ENCODE results near the gene SKAP2.
A peak's percentile ranks its signal among the peaks of the same experiment; 100 is the strongest.

The SKAP2 gene

GRCh38 chr7:26864309-26865093 lies at the start of gene SKAP2:
SKAP2 (minus strand) TSS chr7:26864590; CDS start chr7:26864429, 161 bp downstream.
- DNase-seq (ENCODE audit: low spot score), result peak; percentile 99

GRCh38 chr7:26912933-26913536 lies 48.6 kb upstream of the SKAP2 start:
- no peak for DNase-seq (ENCODE audit: low spot score)

GRCh38 chr7:26912338-26912737 lies 47.9 kb upstream of the SKAP2 start:
- DNase-seq (ENCODE audit: low spot score), result no peak

- no peak for DNase-seq (ENCODE audit: low spot score)
Observed at GRCh38 chr7:26910221-26910620, 45.8 kb upstream of the SKAP2 start.

GRCh38 chr7:26900251-26900650 lies 35.9 kb upstream of the SKAP2 start:
- no peak for DNase-seq (ENCODE audit: low spot score)

GRCh38 chr7:26899519-26899918 lies 35.1 kb upstream of the SKAP2 start:
- no peak for DNase-seq (ENCODE audit: low spot score)

- DNase-seq (ENCODE audit: low spot score), result no peak
Observed at GRCh38 chr7:26898891-26899290, 34.5 kb upstream of the SKAP2 start.

- DNase-seq (ENCODE audit: low spot score), result no peak
Observed at GRCh38 chr7:26897928-26898327, 33.5 kb upstream of the SKAP2 start.

GRCh38 chr7:26891400-26892350 lies 27.3 kb upstream of the SKAP2 start:
- DNase-seq (ENCODE audit: low spot score), result no peak

- no peak for DNase-seq (ENCODE audit: low spot score)
Observed at GRCh38 chr7:26880852-26881251, 16.5 kb upstream of the SKAP2 start.

- no peak for DNase-seq (ENCODE audit: low spot score)
Observed at GRCh38 chr7:26879671-26880070, 15.3 kb upstream of the SKAP2 start.

- no peak for DNase-seq (ENCODE audit: low spot score)
Observed at GRCh38 chr7:26868841-26869495, 4.6 kb upstream of the SKAP2 start.

GRCh38 chr7:26865094-26865388 lies 651 bp upstream of the SKAP2 start:
- no peak for DNase-seq (ENCODE audit: low spot score)

GRCh38 chr7:26863518-26864308 lies 677 bp downstream of the SKAP2 start:
- peak; percentile 65 for DNase-seq (ENCODE audit: low spot score)

GRCh38 chr7:26862834-26863233 lies 1.6 kb downstream of the SKAP2 start:
- no peak for DNase-seq (ENCODE audit: low spot score)

GRCh38 chr7:26861050-26861449 lies 3.3 kb downstream of the SKAP2 start:
- no peak for DNase-seq (ENCODE audit: low spot score)

GRCh38 chr7:26860361-26860760 lies 4.0 kb downstream of the SKAP2 start:
- no peak for DNase-seq (ENCODE audit: low spot score)

- no peak for DNase-seq (ENCODE audit: low spot score)
Observed at GRCh38 chr7:26859720-26860119, 4.7 kb downstream of the SKAP2 start.

- no peak for DNase-seq (ENCODE audit: low spot score)
Observed at GRCh38 chr7:26858735-26859134, 5.7 kb downstream of the SKAP2 start.

GRCh38 chr7:26858241-26858715 lies 6.1 kb downstream of the SKAP2 start:
- no peak for DNase-seq (ENCODE audit: low spot score)
